GM19023 (cell line): ENCODE results near the gene GMEB1.
"Not testable (repeated sequence)": the region's sequence is repeated elsewhere in the genome, so short reads cannot be mapped to it uniquely, and the experiment has no call there.

Source experiments
- ATAC-seq: cut with Tn5 transposase; IDR thresholded peaks from one replicate; pipeline ENCODE4 v1.9.1; 2021; ENCODE audit warnings: mild to moderate bottlenecking, moderate library complexity; ENCODE audit not compliant: unreplicated experiment

Gene GMEB1

DNA sequence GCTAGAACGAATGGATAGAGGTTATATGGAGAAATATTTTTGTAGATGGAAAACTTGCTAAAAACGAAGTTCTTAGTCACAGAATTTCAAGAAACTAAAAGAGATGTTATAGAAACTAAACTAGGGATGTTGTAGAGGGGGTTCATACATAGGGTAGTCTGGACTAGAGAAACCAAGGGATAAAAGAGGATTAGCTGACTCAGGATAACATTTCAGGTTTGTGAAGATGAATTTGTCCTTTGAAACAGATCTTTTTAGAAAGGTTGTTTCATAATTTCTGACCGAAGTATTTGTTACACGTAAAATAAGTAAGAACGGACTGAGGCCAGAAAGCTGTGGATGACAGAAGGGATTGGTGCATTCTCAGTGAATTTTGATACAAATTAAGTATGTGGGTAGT, 81.7 kb downstream of the GMEB1 start:
- ATAC-seq = no peak

DNA sequence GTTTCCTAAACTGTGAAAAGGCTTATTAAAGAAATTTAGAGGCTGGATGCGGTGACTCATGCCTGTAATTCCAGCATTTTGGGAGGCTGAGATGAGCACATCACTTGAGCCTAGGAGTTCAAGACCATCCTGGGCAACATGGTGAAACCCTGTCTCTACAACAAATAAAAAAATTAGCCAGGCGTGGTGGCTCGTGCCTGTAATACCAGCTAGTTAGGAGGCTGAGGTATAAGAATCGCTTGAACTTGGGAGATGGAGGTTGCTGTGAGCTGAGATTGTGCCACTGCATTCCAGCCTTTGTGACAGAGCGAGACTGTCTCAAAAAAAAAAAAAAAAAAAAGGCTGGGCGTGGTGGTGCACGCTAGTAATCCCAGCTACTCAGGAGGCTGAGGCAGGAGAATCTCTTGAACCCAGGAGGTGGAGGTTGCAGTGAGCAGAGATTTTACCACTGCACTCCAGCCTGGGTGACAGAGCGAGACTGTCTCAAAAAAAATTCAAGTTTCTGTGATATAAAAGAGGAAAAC, 82.2 kb downstream of the GMEB1 start:
- ATAC-seq = not testable (repeated sequence)

DNA sequence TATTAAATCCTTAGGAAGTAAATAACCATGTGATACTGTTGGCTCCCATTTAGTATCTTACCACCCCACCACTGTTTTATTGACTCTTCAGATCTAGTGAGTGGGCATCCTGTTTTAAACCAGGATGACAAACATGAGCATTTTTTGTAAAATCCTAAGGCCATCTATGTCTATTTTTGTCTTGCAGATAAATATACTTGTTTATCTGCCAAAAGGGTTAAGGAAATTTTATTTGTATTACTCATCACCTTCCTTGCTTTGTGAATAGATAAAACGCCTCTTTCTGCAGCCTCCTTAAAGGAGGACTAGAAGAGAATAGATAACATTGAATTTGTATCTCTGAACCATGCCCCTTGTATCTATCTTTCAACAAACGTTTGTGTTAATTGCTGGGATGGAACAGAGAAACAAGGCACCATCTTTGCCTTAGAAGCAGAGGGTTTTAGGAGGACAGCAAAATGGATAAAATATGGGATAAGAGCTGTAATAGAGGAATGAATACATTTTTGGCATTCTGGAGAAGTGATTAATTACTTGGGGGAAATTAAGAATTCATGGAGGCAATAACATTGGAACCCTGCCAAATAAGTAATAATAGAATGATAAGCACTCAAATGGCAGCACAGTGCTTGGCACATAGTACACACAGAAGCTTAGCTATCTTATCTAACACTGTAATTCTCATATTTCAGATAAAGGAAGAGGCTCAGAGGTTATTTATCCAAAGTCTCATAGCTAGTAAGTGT, 82.9 kb downstream of the GMEB1 start:
- no peak for ATAC-seq

DNA sequence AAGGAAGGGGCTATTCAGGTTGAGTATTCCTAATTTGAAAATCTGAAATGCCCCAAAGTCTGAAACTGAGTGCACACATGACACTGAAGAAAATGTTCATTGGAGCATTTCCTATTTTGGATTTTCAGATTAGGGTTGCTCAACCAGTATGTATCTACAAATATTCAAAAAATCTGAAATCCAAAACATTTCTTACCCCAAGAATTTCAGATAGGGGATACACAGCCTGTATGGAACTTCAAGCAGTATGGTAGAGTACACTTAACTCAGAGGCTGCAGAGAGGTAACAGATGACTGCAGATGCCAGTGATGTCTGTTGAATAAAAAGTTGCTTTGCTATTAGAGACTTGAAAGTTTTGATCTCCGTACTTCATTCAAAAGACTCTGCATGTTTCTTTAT, 87.1 kb downstream of the GMEB1 start:
- no peak for ATAC-seq

DNA sequence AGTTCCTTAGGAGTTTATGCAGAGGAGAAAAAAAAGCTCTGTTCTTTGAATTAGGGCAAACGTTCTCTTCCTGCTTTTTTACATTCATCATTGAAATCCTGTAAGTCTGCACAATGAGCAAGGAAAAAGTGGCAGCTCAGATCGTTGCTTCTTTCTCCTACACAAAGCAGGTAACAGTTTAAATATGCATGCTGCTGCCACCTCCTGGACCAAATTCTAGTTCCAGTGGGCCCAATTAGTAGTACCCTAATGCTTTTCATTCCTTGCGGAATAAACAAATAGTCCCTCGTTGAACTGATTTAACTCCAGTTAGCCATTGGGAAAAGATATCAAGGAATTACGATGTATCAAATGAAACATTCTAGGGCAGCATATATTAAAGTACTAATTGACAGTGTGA, 88.3 kb downstream of the GMEB1 start:
- no peak for ATAC-seq

DNA sequence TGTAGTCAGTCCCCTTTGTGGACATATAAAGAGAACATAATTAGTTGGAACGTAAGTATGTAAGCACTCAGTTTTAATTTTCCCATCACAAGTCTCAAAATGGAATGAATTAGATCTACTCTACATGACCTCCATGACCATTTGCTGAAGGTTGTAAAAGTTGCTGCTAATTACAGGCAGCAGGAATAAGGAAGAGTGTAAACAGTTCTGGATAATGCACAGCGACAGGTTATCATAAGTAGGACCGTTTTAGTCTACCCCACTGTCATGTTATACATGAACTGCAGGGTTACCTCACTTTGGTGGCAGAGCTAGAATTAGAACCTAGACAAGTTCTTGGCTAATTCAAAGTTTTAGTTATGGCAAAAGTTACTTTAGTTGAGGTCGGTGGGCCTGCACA, 89.8 kb downstream of the GMEB1 start:
- no peak for ATAC-seq

DNA sequence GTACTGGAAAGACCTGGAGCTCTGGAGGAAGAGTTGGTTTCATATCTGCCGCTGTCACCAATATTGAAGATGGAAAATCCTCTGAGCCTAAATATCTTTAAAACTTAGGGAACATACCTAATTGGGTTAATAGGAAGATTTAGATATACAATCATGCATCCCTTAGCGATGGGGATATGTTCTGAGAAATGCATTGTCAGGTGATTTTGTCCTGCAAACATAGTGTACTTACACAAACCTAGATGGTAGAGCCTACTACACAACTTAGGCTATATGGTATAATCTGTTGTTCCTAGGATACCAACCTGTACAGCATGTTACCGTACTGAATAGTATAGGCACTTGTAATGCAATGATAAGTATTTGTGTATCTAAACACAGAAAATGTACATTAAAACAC, 90.7 kb downstream of the GMEB1 start:
- ATAC-seq = no peak

DNA sequence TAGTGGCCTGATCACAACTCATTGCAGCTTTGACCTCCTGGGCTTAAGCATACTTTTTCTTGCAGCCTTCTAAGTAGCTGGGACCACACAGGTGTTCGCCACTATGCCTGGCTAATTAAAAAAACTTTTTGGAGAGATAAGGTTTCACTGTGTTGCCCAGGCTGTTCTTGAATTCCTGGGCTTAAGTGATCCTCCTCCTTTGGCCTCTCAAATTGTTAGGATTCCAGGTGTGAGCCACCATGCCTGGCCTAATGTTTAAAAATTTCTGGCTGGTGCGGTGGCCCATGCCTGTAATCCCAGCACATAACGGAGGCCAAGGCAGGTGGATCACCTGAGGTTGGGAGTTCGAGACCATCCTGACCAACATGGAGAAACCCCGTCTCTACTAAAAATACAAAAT, 92.6 kb downstream of the GMEB1 start:
- no peak for ATAC-seq

DNA sequence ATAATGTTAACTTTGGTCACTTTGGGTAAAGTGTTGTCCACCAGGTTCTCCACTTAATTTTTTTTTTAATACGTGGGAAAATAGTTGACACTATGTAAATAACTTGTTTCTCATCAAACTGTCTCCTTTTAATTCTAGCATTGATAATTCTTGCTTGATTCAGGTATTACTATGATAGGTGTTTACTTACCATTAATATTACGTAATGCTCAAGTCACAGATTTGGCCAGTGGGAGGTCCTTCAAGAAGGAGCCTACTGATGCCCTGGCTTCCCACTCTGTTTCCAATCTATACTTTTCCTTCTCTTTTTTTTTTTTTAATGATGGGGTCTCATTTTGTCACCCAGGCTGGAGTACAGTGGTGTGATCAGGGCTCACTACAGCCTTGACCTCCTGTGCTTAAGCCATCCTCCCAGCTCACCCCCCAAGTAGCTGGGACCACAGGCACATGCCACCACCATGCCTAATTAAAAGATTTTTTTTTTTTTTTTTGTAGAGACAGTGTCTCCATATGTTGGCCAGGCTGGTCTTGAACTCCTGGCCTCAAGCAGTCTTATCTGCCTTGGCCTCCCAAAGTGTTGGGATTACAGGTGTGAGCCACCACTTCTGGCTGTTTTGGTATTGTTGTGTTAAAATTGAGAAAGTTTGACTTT, 98.1 kb downstream of the GMEB1 start:
- no peak for ATAC-seq
